HG02938 (cell line): Measurements from ENCODE around the gene OPCML.

Source experiments
- ATAC-seq: cut with Tn5 transposase; IDR thresholded peaks from one replicate; pipeline ENCODE4 v1.9.1; 2021; ENCODE audit warnings: mild to moderate bottlenecking, moderate library complexity; ENCODE audit not compliant: unreplicated experiment

The OPCML gene

DNA sequence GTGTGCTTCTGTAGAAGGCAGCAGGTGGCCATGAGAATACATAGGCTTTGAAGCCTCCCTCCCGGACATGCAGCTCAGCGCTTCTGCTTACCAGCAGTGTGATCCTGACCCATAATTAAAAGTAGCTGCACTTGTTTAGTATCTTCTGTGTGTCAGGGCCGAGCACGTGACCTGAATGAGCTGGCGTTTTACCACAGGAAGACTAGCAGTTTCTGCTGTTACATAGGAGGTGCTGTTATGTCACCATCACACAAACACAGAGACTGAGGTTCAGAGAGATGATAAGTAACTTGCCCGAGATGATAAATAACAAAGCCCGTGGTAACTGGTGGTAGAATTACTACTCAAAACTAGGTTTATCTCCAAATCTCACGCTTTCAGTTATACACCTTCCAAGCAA, 329.5 kb downstream of the OPCML start:
- no peak for ATAC-seq

DNA sequence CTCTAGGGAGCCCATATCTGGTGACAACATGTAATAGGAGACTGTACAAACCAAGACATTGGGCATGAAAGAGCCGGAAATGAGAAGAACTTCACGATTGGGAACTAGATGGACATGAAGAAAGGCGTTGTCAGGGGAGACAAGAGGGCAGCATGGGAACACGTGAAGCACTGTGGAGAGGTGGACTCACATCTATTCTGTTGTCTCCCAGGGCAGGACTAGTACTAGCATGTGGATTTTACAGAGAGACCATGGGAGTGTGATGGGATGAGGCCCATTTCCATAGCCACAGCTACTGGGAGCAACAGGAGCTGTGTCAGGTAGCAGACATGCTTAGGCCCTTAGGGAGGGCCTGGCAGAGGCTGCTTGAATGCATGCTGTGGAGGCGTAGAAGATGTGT, 333.9 kb downstream of the OPCML start:
- ATAC-seq = no peak

DNA sequence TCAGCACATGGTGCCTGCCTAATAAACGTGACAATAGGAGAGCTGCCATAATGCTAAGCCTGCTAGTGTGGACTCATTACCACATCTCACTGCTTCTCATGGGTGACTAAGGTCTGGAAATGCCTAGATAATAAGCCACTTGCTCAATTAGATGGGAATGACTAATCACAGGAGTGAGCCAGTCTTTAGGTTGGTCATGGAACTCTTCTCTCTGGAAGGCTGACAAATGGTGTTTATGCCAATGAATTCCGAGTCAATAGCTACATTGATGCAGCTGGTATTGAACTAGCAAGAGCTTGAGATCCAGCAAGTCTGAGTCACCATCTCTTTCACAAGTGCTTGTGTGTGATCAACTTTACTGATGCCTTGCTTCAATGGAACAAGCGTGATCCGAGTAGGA, 334.9 kb downstream of the OPCML start:
- ATAC-seq = no peak

DNA sequence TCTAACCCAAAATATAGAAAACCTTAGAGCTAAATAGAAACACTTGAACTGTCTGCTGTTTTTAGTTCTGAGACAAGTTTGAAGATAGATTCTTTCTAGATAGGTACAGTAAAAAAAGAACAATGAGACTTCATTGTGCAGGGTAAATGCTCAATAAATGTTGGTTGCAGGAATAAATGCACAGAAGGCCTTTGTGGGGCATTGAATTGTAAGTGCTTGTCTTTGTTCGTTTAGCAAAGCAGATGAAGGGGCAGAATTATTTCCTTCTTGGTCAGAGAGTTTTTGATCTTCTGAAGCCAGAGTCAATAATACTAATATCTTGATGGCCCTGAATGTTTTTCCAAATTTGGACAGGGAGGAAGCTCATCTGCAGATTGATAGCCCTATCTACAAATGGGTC, 340.4 kb downstream of the OPCML start:
- ATAC-seq = no peak

DNA sequence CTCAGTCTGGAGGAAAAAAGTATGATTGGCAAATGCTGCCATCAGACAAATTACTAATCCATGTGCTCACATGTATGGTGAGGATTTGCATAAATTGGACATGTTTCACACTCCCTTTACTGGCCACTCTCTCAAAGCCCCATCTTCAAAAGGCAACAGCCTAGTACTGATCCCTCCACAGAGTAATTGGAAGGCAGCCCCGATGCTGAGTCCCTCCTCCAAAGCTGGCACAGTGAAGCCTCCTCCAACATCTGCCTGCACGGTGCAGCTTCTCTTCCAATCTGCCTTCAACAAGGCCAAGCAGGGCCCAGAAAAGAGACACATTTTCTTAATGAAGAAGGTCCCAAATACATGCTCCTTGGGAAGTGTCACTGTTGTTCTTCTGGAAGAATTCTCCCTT, 350.6 kb downstream of the OPCML start:
- ATAC-seq = no peak

DNA sequence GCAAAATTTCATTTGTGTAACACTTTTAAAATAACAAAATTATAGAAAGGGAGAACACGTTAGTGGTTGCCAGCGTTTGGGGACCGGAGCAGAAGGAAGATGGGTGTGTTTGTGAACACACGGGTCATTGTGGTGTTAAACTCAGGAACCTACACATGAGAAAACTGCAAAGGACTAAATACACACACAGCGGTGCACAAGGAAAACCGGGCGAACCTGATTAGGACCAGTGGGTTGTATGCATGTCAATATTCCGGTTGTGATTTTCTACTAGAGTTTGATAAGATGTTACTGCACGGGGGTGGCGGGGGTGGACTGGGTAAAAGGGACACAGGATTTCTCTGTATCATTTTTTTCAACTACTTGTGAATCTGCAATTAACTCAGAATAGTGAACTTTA, 351.2 kb downstream of the OPCML start:
- no peak for ATAC-seq

DNA sequence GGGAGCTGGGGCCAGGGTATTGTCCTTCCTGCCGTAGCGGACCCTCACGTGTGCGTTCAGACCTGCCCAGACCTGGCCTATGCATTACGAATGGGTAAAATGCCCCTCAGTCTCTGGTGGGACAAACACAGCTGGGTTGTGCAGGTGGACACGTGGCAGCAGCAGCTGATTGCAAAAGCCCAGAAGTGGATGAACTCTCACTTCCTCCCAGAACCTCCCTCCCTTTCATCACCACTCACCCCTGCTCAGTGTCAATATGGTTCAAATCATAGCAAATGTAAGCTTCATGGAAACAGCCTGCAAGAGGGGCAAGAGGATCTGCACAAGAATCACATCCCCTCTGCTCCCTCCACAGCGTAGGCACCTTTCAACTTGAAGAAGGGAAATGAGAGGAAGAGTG, 352.1 kb downstream of the OPCML start:
- no peak for ATAC-seq

DNA sequence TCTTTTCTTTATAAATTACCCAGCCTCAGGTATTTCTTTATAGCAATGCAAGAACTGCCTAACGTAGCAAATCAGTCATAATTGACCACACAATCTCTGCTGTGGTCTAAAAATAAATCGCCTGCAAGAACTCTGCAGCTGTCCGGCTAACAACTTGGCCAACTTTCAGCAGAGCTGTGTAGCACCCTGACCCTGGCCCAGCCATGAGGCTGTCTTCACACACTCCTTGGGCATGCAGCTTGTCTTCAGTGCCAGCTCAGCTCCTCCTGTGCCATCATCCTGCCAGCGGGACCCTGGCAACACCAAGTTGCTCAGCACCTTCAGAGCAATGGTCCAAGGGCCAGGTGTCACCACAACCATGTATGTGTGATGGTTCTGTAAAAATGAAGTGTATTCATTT, 355.6 kb downstream of the OPCML start:
- ATAC-seq = no peak

DNA sequence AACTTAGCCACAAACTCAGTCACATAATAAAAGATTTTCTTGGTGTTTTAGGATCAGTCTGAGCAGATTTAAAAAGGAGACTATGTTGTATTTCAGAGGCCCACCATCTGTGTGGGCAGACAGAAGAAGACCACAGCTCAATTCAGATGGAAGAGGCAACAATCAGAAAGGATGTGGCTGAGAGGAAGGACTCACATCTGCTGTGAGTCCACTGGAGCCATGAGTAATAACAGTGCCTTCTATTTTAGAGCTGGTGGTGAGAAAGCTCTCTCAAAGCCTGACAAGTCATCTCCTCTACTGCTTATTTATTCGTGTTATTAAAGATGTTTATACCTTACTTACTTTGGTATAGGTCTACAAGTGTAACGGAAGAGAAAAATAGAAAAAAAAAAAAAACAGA, 357.2 kb downstream of the OPCML start:
- peak; percentile 67 for ATAC-seq

DNA sequence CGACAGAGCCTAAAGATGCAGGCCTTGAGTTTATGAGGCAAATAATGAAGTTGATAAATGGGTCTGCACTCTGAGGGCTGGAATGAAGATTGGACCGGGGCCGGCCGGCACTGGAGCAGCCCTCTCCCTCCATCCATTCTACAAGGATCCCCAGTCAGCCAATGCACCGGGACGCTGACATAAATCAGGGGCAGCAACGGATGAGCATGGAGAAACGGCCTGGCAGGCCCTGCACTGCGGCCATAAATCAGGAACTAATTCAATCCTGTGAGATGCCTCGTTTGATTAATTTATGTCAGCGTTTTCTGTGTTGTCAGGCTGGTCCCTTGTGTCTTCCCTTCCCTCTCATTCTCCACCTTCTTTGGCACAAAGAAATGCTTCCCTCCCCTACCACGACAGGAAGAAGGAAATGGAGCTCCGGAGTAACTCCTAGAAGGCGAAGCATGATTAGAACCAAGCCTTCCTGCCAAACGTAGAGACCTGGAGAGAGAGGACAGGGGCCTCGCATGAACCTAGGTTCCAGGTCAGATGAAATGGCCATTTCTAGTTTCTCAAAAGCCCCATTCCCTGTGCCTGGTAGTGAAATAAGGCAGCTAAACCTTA, 358.4 kb downstream of the OPCML start:
- no peak for ATAC-seq

DNA sequence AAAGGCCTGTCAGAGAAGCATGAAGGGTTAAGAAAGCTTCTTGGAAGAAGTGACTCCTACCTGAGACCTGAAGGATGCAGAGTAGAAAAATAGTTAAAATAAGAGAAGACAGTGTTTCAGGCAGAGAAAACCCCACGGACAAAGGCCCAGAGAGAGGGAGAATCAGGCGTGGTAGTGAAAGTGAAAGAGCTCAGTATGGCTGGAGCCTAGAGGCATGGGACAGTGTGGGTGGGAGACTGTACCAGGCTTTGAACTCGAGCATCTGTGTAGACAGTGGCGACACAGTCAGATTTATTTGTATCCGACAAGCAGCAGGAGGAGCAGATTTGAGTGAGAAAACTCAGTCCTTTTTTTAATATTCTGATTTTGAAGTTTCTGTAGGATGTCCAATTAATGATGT, 360.0 kb downstream of the OPCML start:
- ATAC-seq = no peak

DNA sequence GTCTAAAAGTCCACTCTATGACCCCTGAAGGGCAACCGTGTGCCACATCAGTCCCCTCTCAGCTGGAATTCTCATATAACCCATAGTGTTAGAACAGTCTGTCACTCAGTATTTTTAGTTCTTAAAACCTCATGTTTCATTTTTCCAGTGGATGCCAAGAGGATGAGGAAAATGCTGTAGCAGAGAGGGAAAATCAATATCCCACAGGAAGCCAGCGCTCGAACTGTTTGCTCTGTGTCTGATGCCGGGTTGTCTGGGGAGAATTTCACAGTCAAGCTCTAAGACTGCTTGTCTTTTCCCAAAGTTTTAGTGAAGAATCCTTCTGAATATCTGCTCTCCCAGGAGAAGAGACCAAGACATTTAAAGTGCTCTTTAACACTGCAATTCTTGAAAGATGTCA, 360.9 kb downstream of the OPCML start:
- no peak for ATAC-seq

DNA sequence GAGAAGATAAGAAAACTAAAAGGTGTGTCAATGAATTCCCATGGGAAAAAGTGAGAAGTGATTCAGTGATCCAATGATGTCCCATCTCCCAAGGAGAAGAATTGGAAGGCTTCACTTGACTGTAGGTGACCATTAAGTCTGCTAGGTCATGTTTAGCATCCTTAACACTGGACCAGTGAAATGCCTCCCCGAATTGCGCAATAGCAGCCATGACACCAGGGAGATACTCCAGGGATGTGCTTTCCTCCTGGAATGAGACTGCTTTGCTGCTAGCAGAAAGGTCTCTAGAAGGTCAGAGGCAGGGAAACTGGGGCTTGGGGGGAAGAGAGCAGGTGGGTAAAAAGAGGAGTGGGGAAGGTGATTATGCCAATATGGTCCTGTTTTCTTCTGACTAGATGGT, 364.3 kb downstream of the OPCML start:
- no peak for ATAC-seq

DNA sequence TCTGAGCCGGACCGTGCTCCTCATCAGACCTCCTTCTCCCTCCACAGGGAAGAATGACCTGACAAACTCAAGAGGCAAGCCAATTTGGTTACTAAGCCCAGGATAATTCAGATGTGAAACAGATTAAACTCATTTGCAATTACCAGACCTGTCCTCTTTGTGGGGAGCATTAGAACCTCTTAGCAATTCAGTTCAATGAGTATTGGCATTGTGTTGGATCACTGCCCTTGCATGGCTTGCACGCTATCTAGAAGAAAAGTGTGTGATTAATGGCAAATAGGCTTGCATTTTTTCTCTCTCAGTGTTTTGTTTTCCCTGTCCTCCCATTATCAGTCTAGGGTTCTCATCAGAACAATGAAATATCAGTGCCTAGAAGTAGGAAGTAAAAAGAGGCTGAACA, 365.6 kb downstream of the OPCML start:
- ATAC-seq = no peak

DNA sequence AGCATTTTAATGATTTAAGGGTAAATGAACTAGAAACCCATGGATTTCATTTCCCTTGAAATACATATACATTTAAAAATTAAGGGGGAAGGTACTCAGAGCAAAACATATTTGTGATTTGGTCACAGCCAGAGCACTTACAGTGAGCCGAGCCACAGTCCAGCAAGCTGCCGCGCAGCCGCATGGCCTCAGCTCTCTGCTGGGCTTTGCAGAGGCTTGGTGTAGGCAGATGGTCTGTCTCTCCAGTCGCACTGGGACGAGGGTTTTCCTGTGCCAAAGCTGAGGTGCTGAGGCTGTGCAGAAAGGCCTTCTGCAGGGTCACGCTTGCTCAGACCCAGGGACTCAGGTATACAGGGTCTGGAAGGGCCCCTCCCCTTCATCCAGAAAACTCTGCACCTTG, 367.3 kb downstream of the OPCML start:
- no peak for ATAC-seq

DNA sequence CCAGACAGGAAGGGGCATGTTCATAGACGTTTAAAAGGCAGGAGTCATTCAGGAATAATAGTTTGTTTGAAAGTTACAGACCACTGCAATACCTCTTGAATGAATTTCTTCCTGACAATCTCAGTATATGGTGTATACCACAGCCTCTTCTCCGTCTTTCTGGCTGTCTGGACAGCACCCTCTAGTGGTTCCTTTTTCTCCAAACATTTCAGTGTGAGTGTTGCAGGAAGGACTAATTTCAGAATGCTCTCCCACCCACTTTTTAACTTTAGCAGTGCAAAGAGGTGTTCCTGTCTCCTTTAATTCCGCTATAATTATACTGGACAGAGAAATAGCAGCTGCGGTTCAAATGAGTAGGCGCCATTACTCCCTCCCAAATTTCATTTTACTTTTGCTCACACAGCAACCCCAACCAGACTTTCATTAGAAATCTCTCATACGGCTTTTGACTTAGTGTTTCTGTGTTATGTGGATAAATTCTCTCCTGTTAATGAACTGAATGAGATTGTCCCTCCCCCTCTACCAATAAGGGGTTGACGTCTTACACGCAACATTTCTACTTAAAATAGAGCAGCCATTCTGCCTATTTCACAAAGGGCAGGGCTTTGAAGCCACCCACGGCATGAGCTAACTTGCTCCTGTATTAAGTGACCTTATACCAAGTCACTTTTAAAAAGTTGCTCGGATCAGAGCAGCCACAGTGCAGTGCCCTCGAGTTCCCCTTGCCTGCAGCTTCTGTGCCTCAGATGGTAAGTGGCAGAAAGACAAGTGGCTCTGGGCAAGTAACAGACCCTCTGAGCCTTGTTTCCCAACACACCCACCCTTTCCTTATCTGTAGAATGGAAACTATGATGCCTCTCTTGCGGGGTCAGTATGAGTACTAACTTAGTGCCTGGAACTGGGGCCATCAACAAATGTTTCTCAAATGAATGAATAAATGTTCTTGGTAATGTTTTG, 368.6 kb downstream of the OPCML start:
- ATAC-seq = no peak

DNA sequence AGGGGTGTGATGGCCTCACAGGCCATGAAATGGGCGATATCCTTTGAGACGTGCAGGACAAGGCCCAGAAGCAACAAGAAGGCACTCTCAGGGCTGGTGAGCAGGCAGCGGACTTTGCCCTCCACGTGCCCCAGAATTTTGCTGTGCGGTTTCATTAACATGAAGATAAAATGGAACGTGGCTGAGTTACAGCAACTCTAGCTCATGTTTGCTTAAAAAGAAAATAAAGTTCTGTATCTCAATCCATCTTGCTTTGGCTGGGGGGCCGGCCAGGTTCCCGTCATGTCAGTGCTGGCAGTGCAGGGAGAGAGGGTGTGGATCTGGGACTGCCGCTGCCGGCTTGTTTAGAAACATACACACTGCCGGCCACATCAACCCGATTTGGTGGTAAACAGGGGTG, 370.1 kb downstream of the OPCML start:
- ATAC-seq = no peak

DNA sequence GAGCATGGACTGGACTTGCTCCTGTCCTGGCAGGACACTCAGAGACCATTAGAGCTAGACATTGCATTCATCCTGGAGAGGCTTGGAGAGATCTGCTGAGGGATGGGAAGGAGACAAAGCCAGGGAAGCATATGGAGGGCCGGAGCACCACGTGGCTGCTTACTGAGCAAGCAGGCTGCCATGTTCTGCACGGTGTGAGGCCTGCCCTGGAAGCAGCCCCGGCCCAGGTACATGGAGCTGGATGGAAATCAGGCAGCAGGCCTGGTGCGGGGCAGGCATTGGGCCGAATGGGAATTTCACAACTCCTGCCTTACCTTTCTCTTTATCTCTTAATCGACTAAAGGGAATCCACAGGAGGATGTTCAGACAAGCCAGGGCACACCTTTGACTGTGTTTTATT, 371.5 kb downstream of the OPCML start:
- no peak for ATAC-seq

DNA sequence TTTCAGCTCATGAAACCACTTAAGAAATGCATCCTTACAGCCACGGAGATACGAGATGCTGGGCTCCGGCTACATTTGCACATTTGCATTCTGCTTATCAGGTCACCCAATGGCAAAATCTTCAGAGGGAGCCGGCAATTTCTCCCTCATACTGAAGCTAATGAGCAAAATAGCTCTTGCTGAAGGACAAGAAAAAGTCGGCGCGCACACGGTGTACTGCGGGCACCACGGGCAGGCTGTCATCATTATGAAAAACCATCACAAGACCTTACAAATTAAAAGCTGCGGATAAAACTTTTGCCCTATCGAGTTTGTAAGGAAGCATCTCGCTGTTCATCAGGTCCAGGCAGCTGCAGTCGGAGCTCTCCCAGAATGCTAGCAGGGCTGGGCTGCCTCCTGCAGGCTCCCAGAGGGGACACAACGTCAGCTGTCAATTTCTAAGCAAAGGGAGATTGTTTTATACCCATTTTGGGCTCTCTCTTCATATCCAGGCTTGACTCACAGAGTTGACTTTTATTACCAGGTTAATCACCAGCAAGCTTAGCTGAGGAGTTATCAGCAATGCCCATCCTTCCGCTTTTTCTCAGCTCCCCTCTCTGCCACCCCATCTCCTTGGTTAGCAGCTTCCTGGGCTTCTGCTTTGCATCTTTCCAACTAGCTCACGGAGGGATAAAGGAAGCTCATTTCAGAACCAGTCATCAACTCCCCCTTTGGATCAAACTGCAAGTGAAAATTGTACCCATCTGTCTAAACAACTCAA, 375.1 kb downstream of the OPCML start:
- no peak for ATAC-seq

DNA sequence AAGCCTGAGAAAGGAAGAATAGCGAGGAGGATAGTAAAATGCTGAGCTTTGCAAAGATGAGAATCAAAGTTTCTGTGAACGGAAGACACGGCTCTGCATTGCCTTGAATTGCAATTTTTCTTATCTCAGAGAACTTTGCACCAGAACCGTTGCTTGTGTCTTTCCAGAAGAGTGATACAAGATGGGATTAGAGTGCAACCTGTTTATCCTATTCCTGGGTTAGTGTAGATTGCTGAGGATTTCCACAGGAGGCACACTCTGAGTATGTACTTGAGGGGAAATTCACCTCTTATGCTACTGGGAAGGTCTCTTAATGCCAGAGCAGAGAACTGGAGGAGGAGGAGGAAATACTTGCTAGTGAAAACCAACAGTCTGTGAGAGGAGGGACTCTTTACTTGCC, 377.5 kb downstream of the OPCML start:
- ATAC-seq = no peak

DNA sequence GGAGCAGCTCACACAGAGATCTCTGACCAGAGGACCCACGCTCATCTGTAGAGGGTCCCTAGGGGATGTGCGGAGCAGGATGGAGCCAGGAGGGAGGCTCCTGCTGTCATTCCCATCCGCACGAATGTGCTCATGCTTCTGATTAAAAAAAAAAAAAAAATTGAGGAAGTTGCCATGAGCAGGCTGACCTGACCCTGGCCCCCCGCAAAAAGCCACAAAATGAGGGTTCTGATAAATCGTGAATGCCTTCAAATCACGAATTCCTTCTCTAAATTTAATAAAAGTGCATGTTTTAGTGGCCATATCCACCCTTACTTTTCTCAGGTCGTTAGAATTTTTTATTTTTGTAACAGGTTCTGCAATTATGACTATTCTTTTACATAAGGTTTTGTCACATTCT, 378.2 kb downstream of the OPCML start:
- ATAC-seq = no peak

DNA sequence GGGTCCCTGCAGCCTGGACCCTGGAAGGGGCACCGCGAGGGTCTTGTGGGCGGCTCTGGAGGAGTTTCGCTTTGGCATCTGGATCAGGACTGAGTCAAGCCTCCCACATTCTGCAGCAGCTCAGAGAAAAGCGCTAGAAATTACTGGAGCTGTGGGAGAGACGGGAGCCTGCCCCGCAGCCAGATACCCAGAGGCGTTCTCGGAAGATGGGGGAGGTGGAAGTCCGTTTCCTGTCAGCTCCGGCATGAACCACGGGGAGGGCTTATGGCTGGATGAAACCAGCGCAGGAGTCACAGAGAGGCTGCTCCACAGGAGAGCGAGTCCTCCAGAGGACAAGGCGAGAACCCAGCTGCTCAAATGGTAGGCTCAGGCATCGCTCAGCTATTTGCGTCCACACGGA, 379.3 kb downstream of the OPCML start:
- no peak for ATAC-seq
